SK-N-SH (cell line): ENCODE data around the gene TFCP2. TPM values are rescaled to one million over a fixed set of nuclear protein-coding genes. Genes with fewer than 3 reads are reported as not detected.

Experiments
- CTCF ChIA-PET: fragments of 300-600, 350-600 bp; formaldehyde crosslinking; extraction: SDS; loops from one replicate; lab custom pipeline; 2021; lab: Yijun Ruan, JAX
- POLR2A ChIA-PET: fragments of 350-600 bp; sonication (Branson Sonifier 250); formaldehyde crosslinking; extraction: SDS; loops from one replicate; lab custom pipeline; 2020; ENCODE audit warnings: antibody characterized with exemption, inconsistent platforms; lab: Yijun Ruan, JAX
- DNase-seq: peaks from one replicate; pipeline ENCODE4 v3.0.0; 2012
- H2AFZ ChIP-seq: fragments of 200-600 bp; sonication (generic); 2 replicates; pipeline ENCODE4 v1.8.1; 2016; ENCODE audit warnings: antibody characterized with exemption, mild to moderate bottlenecking, low read depth
- H3F3A ChIP-seq: fragments of 200-600 bp; sonication (generic); replicated peaks from 2 replicates; pipeline ENCODE3; 2016; ENCODE audit warnings: antibody characterized with exemption, mild to moderate bottlenecking; ENCODE audit not compliant: insufficient read depth
- H3K27ac ChIP-seq, 2 experiments: fragments of 200-500 bp in 1 of 2; fragments of 200-600 bp in 1 of 2; sonication (Bioruptor generic) in 1 of 2; sonication (generic), shearing (Covaris generic) in 1 of 2; 2 replicates each; pipeline versions ENCODE4 v1.5.1 to v1.6.1; 2014 to 2016; ENCODE audit warnings: low read depth in 2 of 2, inconsistent platforms in 1 of 2, low read length in 1 of 2, mild to moderate bottlenecking in 1 of 2, mixed read lengths in 1 of 2
- H3K27me3 ChIP-seq: fragments of 200-600 bp; sonication (generic), shearing (Covaris generic); 2 replicates; pipeline ENCODE4 v1.6.1; 2016; ENCODE audit warnings: mixed run types; ENCODE audit not compliant: insufficient read depth
- H3K36me3 ChIP-seq, 2 experiments: fragments of 200-500 bp in 1 of 2; fragments of 200-600 bp in 1 of 2; sonication (Bioruptor generic) in 1 of 2; sonication (generic) in 1 of 2; replicated peaks in 1 of 2; 2 replicates each; pipeline versions ENCODE3 to v1.5.1; 2014 to 2016; ENCODE audit warnings: low read length in 1 of 2, mild to moderate bottlenecking in 1 of 2; ENCODE audit not compliant: insufficient read depth in 2 of 2, control insufficient read depth in 1 of 2
- H3K4me1 ChIP-seq, 2 experiments: fragments of 200-500 bp in 1 of 2; fragments of 200-600 bp in 1 of 2; sonication (Bioruptor generic) in 1 of 2; sonication (generic), shearing (Covaris generic) in 1 of 2; 2 replicates each; pipeline versions ENCODE4 v1.5.1 to v1.6.1; 2014 to 2016; ENCODE audit warnings: low read depth in 1 of 2, low read length in 1 of 2, mixed run types in 1 of 2; ENCODE audit not compliant: insufficient read depth in 2 of 2, control insufficient read depth in 1 of 2
- H3K4me2 ChIP-seq: fragments of 200-600 bp; sonication (generic), shearing (Covaris generic); 2 replicates; pipeline ENCODE4 v1.6.1; 2017; ENCODE audit warnings: mixed run types
- H3K4me3 ChIP-seq, 2 experiments: fragments of 200-500 bp in 1 of 2; fragments of 200-600 bp in 1 of 2; sonication (Bioruptor generic) in 1 of 2; sonication (generic), shearing (Covaris generic) in 1 of 2; 2 replicates each; pipeline versions ENCODE4 v1.5.1 to v1.8.1; 2014 to 2016; ENCODE audit warnings: low read depth in 2 of 2, inconsistent platforms in 1 of 2, low read length in 1 of 2, mild to moderate bottlenecking in 1 of 2, mixed read lengths in 1 of 2, moderate library complexity in 1 of 2
- H3K79me2 ChIP-seq: fragments of 200-600 bp; sonication (generic); 2 replicates; pipeline ENCODE4 v1.8.1; 2017; ENCODE audit warnings: mild to moderate bottlenecking; ENCODE audit not compliant: insufficient read depth
- H3K9ac ChIP-seq: fragments of 200-600 bp; sonication (generic); 2 replicates; pipeline ENCODE4 v1.6.1; 2017; ENCODE audit warnings: mixed run types
- H3K9me2 ChIP-seq: fragments of 200-600 bp; sonication (generic); 2 replicates; pipeline ENCODE4 v1.6.1; 2017; ENCODE audit warnings: mixed run types
- H3K9me3 ChIP-seq: fragments of 200-600 bp; sonication (generic); 2 replicates; pipeline ENCODE4 v1.6.1; 2017; ENCODE audit warnings: mixed run types, mild to moderate bottlenecking, moderate library complexity
- H4K20me1 ChIP-seq: fragments of 200-600 bp; sonication (generic); 2 replicates; pipeline ENCODE4 v1.6.1; 2017; ENCODE audit warnings: mild to moderate bottlenecking, mixed run types; ENCODE audit not compliant: insufficient read depth
- CHD2 ChIP-seq: fragments of 150-350 bp; IDR thresholded peaks from 2 replicates; pipeline ENCODE4 v1.6.1; 2018; ENCODE audit warnings: low read length; ENCODE audit not compliant: partially characterized antibody
- EP300 ChIP-seq, 2 experiments: IDR thresholded peaks; 2 replicates each; pipeline versions ENCODE4 v1.4.0 to v1.6.1; 2012; ENCODE audit warnings: borderline replicate concordance in 1 of 2, low read depth in 1 of 2, low read length in 1 of 2
- FOXJ3 ChIP-seq: sonication (generic); formaldehyde crosslinking; IDR thresholded peaks from 2 replicates; pipeline ENCODE4 v1.5.1; 2020; ENCODE audit warnings: mild to moderate bottlenecking, missing genetic modification reagents
- FOXM1 ChIP-seq: IDR thresholded peaks from 2 replicates; pipeline ENCODE4 v1.4.0; 2012; ENCODE audit warnings: low read depth, mild to moderate bottlenecking
- JUND ChIP-seq: IDR thresholded peaks from 2 replicates; pipeline ENCODE4 v1.4.0; 2012
- MEF2A ChIP-seq: IDR thresholded peaks from 2 replicates; pipeline ENCODE4 v1.4.0; 2012; ENCODE audit warnings: low read depth, borderline replicate concordance
- MXI1 ChIP-seq: IDR thresholded peaks from 2 replicates; pipeline ENCODE4 v1.6.1; 2012; ENCODE audit warnings: mild to moderate bottlenecking, low read depth, low read length, improper control_type of control experiment
- NFIC ChIP-seq: IDR thresholded peaks from 2 replicates; pipeline ENCODE4 v1.4.0; 2012; ENCODE audit warnings: borderline replicate concordance
- POLR2AphosphoS5 ChIP-seq: IDR thresholded peaks from 2 replicates; pipeline ENCODE4 v1.6.1; 2012; ENCODE audit warnings: low read depth, low read length
- RAD21 ChIP-seq: IDR thresholded peaks from 2 replicates; pipeline ENCODE4 v1.6.1; 2012; ENCODE audit warnings: mild to moderate bottlenecking, low read length
- SIN3A ChIP-seq: IDR thresholded peaks from 2 replicates; pipeline ENCODE4 v1.6.1; 2012; ENCODE audit warnings: low read depth, mild to moderate bottlenecking, low read length, moderate library complexity, borderline replicate concordance
- SMC3 ChIP-seq: IDR thresholded peaks from 2 replicates; pipeline ENCODE4 v1.6.1; 2012; ENCODE audit warnings: low read depth, low read length, improper control_type of control experiment
- TAF1 ChIP-seq: IDR thresholded peaks from 2 replicates; pipeline ENCODE4 v1.6.1; 2012; ENCODE audit warnings: low read depth, mild to moderate bottlenecking, low read length, moderate library complexity, borderline replicate concordance
- TCF12 ChIP-seq: IDR thresholded peaks from 2 replicates; pipeline ENCODE4 v1.4.0; 2012
- TEAD4 ChIP-seq: IDR thresholded peaks from 2 replicates; pipeline ENCODE4 v1.4.0; 2012; ENCODE audit warnings: mild to moderate bottlenecking, borderline replicate concordance; ENCODE audit not compliant: insufficient read depth
- YY1 ChIP-seq: IDR thresholded peaks from 2 replicates; pipeline ENCODE4 v1.4.0; 2012; ENCODE audit warnings: low read depth, mild to moderate bottlenecking
- WGBS: methylation state at CpG from one replicate; pipeline ENCODE4 v1.1.6; 2017; ENCODE audit warnings: low lambda C conversion rate; 5-methylcytosine and 5-hydroxymethylcytosine counted together
- polyA plus RNA-seq, 3 experiments: library from polyadenylated mRNA; depleted of rRNA; stranded (reverse); fragments of >200 nt; gene quantifications; 2 replicates each; pipeline ENCODE4 v1.2.3, GENCODE V29; 2012
- TF ChIP-seq, protein P1 (sequence below): IDR thresholded peaks from 2 replicates; pipeline ENCODE4 v1.4.0; 2012; ENCODE audit warnings: low read depth
- TF ChIP-seq, protein P2 (sequence below): IDR thresholded peaks from 2 replicates; pipeline ENCODE4 v1.6.1; 2012; ENCODE audit warnings: mild to moderate bottlenecking, low read depth, low read length, moderate library complexity
- TF ChIP-seq, protein P3 (sequence below): IDR thresholded peaks from 2 replicates; pipeline ENCODE4; 2012
- TF ChIP-seq, protein P4 (sequence below): IDR thresholded peaks from 2 replicates; pipeline ENCODE4 v1.4.0; 2012; ENCODE audit warnings: low read depth, borderline replicate concordance
- TF ChIP-seq, protein P5 (sequence below): IDR thresholded peaks from 2 replicates; pipeline ENCODE4 v1.4.0; 2012; ENCODE audit warnings: low read depth, borderline replicate concordance

Gene TFCP2
- polyA plus RNA-seq, 1 of the 3 experiments (the other 2 are of a cell fraction): 18.1 TPM

DNA sequence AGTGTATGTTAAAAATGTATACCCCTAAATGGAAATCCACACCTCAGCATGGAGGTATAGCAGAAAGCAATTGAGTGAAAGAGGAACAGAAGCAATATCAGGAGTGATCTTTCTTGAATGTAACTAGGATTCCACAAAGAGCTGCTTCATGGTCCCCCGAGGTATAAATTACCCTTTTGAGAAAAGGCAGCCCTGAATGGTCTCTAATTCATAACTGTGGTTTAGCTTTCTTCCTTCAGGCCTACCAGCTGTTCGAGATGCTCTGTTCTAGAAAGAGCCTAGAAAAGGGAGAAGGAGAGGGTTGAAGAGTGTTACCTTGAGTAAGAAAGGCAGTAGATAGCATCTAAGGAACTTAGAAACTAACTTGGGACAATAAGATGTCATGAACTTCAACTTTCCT lies 46.6 kb downstream of the TFCP2 start:
- TF ChIP-seq CHD2 (no peak), MEF2A (no peak), JUND (no peak), NFIC (no peak), EP300 (IDR thresholded peaks at IDR 0.05; ENCODE audit: borderline replicate concordance in 1 of 2, low read depth in 1 of 2, low read length in 1 of 2) (no peak), POLR2AphosphoS5 (no peak), FOXJ3 (CRISPR knock-in tag) (no peak)
- TF ChIP-seq, protein P1, sequence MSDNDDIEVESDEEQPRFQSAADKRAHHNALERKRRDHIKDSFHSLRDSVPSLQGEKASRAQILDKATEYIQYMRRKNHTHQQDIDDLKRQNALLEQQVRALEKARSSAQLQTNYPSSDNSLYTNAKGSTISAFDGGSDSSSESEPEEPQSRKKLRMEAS: no peak
- TF ChIP-seq, all 33 proteins: peak for 0
- H3K9me3 ChIP-seq: no peaks in the 10 kb centered on the region
- H3K79me2 ChIP-seq: peaks cover 25% of the 10 kb centered on the region
- H3K36me3 ChIP-seq: peaks cover 3 to 6% of the 10 kb centered on the region in 2 experiments
- 88% methylated on average over 2 of the region's 2 CpGs for WGBS
- DNase-seq: no peak
- H3K27me3 ChIP-seq: no peaks in the 10 kb centered on the region
- H3F3A ChIP-seq: peaks cover 10% of the 10 kb centered on the region
- H4K20me1 ChIP-seq: peaks cover 4% of the 10 kb centered on the region; the same call in 1 of the 2 replicates
- ChIA-PET CTCF (interaction anchor here (1.0 kb wide), 1 partner anchor 15 kb away, joined by 3 read pairs; no protein-coding TSS in a partner anchor), POLR2A (no interaction called here)
- no peak overlapping the region for H3K4me3 ChIP-seq
- no peak overlapping the region for H3K4me2 ChIP-seq
- H3K27ac ChIP-seq: no peak overlapping the region
- no peak overlapping the region for H3K9ac ChIP-seq
- H3K9me2 ChIP-seq: no peaks in the 10 kb centered on the region
- H3K4me1 ChIP-seq: peaks cover 0 to 9% of the 10 kb centered on the region in 2 experiments; a peak in 2 of 4 replicates
- H2AFZ ChIP-seq: no peak overlapping the region

DNA sequence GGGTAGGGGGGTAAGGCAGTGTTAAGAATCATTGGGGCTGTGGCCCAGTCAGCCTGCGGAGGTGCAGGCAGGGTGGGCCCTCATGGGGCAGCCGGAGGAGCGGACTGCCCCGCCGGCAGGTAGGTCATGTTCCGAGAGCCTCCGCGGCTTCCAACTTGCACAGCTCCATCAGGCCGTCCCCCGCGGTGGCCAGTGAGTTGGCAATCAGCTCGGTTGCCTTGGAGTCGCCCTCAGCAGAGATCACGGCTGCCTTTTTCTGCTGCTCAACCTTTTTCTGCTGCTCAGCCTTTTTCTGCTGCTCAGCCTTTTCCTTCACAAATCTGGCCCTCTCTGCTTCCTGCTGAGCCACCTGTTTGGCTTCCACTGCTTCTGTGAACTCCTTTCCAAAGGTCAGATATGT lies 48.4 kb downstream of the TFCP2 start:
- peaks cover 27% of the 10 kb centered on the region for H3K79me2 ChIP-seq
- no peak for DNase-seq
- no peak overlapping the region for H2AFZ ChIP-seq
- H3K27ac ChIP-seq: no peak overlapping the region
- no peak overlapping the region for H3K4me2 ChIP-seq
- ChIA-PET POLR2A (no interaction called here), CTCF (no interaction called here)
- H3K9me3 ChIP-seq: no peaks in the 10 kb centered on the region
- no peaks in the 10 kb centered on the region for H3K9me2 ChIP-seq
- peaks cover 10% of the 10 kb centered on the region for H3F3A ChIP-seq
- peaks cover 3 to 6% of the 10 kb centered on the region in 2 experiments for H3K36me3 ChIP-seq
- TF ChIP-seq RAD21: no peak
- no peak for TF ChIP-seq FOXM1
- no peak for TF ChIP-seq MXI1
- no peak for TF ChIP-seq SIN3A
- no peak for TF ChIP-seq EP300 (IDR thresholded peaks at IDR 0.05; ENCODE audit: borderline replicate concordance in 1 of 2, low read depth in 1 of 2, low read length in 1 of 2)
- TF ChIP-seq, protein P2, sequence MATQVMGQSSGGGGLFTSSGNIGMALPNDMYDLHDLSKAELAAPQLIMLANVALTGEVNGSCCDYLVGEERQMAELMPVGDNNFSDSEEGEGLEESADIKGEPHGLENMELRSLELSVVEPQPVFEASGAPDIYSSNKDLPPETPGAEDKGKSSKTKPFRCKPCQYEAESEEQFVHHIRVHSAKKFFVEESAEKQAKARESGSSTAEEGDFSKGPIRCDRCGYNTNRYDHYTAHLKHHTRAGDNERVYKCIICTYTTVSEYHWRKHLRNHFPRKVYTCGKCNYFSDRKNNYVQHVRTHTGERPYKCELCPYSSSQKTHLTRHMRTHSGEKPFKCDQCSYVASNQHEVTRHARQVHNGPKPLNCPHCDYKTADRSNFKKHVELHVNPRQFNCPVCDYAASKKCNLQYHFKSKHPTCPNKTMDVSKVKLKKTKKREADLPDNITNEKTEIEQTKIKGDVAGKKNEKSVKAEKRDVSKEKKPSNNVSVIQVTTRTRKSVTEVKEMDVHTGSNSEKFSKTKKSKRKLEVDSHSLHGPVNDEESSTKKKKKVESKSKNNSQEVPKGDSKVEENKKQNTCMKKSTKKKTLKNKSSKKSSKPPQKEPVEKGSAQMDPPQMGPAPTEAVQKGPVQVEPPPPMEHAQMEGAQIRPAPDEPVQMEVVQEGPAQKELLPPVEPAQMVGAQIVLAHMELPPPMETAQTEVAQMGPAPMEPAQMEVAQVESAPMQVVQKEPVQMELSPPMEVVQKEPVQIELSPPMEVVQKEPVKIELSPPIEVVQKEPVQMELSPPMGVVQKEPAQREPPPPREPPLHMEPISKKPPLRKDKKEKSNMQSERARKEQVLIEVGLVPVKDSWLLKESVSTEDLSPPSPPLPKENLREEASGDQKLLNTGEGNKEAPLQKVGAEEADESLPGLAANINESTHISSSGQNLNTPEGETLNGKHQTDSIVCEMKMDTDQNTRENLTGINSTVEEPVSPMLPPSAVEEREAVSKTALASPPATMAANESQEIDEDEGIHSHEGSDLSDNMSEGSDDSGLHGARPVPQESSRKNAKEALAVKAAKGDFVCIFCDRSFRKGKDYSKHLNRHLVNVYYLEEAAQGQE: no peak
- TF ChIP-seq SMC3: no peak
- no peak for TF ChIP-seq YY1
- TF ChIP-seq TAF1: no peak
- no peak for TF ChIP-seq TEAD4
- TF ChIP-seq, protein P3, sequence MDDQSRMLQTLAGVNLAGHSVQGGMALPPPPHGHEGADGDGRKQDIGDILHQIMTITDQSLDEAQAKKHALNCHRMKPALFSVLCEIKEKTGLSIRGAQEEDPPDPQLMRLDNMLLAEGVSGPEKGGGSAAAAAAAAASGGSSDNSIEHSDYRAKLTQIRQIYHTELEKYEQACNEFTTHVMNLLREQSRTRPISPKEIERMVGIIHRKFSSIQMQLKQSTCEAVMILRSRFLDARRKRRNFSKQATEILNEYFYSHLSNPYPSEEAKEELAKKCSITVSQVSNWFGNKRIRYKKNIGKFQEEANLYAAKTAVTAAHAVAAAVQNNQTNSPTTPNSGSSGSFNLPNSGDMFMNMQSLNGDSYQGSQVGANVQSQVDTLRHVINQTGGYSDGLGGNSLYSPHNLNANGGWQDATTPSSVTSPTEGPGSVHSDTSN: no peak
- no peak for TF ChIP-seq TCF12
- TF ChIP-seq FOXJ3 (CRISPR knock-in tag): no peak
- TF ChIP-seq, protein P4, sequence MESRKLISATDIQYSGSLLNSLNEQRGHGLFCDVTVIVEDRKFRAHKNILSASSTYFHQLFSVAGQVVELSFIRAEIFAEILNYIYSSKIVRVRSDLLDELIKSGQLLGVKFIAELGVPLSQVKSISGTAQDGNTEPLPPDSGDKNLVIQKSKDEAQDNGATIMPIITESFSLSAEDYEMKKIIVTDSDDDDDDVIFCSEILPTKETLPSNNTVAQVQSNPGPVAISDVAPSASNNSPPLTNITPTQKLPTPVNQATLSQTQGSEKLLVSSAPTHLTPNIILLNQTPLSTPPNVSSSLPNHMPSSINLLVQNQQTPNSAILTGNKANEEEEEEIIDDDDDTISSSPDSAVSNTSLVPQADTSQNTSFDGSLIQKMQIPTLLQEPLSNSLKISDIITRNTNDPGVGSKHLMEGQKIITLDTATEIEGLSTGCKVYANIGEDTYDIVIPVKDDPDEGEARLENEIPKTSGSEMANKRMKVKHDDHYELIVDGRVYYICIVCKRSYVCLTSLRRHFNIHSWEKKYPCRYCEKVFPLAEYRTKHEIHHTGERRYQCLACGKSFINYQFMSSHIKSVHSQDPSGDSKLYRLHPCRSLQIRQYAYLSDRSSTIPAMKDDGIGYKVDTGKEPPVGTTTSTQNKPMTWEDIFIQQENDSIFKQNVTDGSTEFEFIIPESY: no peak
- TF ChIP-seq, protein P5, sequence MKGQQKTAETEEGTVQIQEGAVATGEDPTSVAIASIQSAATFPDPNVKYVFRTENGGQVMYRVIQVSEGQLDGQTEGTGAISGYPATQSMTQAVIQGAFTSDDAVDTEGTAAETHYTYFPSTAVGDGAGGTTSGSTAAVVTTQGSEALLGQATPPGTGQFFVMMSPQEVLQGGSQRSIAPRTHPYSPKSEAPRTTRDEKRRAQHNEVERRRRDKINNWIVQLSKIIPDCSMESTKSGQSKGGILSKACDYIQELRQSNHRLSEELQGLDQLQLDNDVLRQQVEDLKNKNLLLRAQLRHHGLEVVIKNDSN: no peak
- TF ChIP-seq POLR2AphosphoS5: no peak
- H3K4me3 ChIP-seq: no peak overlapping the region
- H3K9ac ChIP-seq: no peak overlapping the region
- peaks cover 4% of the 10 kb centered on the region; the same call in 1 of the 2 replicates for H4K20me1 ChIP-seq
- H3K27me3 ChIP-seq: no peaks in the 10 kb centered on the region
- WGBS: 96% methylated on average over 12 of the region's 14 CpGs
- peaks cover 0 to 9% of the 10 kb centered on the region in 2 experiments; a peak in 2 of 4 replicates for H3K4me1 ChIP-seq
